ENCODE measurements around the gene CLDN18.

DNA sequence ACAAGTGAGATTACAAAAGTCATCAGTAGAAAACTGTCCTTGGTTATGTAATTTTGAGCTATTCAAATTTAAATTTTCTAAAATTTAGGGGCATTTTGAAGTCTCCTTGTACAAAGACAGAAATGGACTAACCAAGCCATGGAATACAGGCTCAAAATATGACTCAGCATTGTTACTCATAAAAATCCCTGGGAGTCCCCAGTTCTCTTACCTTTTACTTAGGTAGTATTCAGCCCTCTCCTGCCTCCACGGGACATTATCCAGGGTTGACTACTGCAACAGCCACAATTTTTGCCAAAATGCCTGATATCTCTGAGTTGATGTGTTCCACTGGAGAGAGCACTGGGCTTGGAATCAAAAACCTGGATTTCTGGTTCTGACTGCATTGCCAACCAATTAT, 25.0 kb downstream of the CLDN18 start:
- TF ChIP-seq POLR2AphosphoS5 (IDR thresholded peaks at IDR 0.05; ENCODE audit: borderline replicate concordance, low read depth, low read length) (no peak), EZH2 (IDR thresholded peaks at IDR 0.05) (no peak), FOXP2 (optimal IDR thresholded peaks at IDR 0.05; ENCODE audit: control extremely low read depth, extremely low read length, insufficient read depth) (no peak)
